Fibroblast of mammary gland (primary cell): ENCODE results near the gene DEDD2.

Source experiments
- DNase-seq: peaks from one replicate; pipeline ENCODE4 v3.0.0-alpha.2; 2010; ENCODE audit warnings: low read depth
- H3K4me3 ChIP-seq: 2 replicates; pipeline ENCODE4 v1.5.1; 2011; ENCODE audit warnings: low read depth, mild to moderate bottlenecking, low read length, moderate library complexity; ENCODE audit not compliant: control insufficient read depth
- TF ChIP-seq, protein P1 (sequence below): conservative IDR thresholded peaks from 2 replicates; pipeline ENCODE4 v1.5.1; 2011; ENCODE audit warnings: low read depth, low read length, inconsistent platforms; ENCODE audit not compliant: control insufficient read depth, insufficient read depth

The DEDD2 gene

DNA sequence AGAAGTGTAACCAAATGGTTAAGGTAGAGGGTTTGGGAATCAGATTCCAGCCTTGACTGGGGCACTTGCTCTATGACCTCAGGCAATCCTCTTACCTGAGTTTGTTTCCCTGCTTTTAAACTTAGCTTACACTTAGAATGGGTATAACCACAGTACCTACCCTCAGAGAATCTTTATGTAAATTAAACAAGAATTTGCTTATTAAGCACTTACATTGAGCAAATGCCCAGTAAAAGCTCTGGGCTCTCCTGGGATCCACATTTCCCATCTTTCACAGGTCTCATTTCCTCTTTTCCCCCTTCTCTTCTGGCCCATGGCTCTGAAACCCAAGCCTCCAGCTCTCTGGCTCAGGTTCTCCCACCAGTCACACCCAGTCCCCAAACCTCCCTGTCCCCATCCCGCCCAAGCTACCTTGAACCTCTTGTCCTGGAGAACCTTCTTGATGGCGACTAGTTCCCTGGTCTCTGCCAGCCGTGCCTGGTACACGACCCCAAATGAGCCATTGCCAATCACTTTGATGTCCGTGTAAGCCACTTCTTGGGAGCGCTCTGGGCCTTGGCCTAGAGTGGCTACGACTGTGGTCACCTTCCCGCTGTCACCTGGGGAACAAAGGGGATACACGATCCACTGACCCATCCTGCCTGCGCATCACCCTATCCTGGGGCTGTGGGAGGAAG is 22.2 kb upstream of the DEDD2 start:
- H3K4me3 ChIP-seq, result no peak overlapping the region
- no peak for DNase-seq
- TF ChIP-seq, protein P1, sequence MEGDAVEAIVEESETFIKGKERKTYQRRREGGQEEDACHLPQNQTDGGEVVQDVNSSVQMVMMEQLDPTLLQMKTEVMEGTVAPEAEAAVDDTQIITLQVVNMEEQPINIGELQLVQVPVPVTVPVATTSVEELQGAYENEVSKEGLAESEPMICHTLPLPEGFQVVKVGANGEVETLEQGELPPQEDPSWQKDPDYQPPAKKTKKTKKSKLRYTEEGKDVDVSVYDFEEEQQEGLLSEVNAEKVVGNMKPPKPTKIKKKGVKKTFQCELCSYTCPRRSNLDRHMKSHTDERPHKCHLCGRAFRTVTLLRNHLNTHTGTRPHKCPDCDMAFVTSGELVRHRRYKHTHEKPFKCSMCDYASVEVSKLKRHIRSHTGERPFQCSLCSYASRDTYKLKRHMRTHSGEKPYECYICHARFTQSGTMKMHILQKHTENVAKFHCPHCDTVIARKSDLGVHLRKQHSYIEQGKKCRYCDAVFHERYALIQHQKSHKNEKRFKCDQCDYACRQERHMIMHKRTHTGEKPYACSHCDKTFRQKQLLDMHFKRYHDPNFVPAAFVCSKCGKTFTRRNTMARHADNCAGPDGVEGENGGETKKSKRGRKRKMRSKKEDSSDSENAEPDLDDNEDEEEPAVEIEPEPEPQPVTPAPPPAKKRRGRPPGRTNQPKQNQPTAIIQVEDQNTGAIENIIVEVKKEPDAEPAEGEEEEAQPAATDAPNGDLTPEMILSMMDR, result no peak

DNA sequence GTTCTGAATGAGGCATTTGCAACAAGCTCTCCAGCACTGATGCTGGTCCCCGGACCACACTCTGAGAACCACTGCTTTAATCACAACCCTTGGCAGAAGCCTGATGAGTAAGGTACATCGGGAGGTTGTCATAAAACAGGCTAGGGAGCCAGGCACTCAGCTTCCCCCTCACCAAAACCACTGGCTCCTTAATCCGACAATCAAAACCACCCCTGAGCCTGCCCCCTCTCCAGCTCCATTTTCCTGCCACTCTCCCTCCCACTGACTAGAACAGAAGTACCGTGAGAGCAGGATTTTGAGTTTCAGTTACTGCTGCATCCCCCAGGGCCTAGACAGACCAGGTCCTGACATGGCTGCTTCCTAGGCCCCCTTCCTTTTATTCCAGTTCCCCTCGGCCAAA is 17.7 kb upstream of the DEDD2 start:
- no peak overlapping the region for H3K4me3 ChIP-seq
- DNase-seq, result no peak
- TF ChIP-seq, protein P1, result no peak

DNA sequence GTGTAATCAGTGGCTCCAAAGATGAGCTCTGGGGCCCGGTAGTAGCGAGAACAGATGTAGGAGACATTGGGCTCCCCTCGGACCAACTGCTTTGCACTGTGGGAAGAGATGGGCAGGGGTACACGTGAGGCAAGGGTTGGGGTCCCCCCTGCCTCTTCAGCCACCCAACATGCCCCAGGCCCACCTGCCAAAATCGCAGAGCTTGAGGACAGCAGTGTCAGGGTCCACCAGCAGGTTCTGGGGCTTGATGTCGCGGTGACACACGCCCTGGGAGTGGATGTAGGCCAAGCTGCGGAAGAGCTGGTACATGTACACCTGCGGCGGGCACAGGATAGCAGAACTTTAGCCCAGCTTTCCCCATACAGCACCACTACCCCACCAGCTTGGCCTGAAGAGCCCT is 16.9 kb upstream of the DEDD2 start:
- TF ChIP-seq, protein P1, result no peak
- DNase-seq, result no peak
- no peak overlapping the region for H3K4me3 ChIP-seq

DNA sequence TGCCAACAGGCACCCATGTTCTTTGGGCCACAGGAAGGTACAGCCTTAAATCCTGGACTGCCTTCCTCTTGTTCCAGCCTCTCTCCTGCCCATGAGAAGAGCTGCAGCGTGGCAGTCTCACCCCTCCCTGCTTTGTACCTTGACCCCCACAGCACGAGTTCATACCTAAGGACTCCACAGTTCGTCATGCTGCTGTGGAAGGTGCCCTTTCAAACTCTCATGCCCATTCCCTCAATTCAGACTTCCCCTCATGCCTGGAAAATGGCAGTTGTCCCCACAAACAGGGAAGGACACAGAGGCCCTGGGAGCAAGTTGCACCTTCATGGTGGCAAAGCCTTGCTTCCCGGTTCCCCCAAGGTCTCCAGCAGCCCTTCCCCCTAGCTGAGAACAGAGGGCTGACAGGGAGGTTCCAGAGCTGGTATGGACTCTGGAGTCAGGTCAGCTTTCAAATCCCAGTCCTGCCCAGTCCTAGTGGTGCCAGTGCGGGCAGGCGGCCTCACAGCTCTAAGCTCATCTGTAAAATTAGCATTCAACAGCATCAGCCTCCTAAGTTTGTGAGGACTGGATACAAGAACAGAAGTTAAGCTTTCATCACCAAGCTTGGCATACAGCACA is 16.3 kb upstream of the DEDD2 start:
- DNase-seq, result no peak
- TF ChIP-seq, protein P1, result no peak
- H3K4me3 ChIP-seq, result no peak overlapping the region

DNA sequence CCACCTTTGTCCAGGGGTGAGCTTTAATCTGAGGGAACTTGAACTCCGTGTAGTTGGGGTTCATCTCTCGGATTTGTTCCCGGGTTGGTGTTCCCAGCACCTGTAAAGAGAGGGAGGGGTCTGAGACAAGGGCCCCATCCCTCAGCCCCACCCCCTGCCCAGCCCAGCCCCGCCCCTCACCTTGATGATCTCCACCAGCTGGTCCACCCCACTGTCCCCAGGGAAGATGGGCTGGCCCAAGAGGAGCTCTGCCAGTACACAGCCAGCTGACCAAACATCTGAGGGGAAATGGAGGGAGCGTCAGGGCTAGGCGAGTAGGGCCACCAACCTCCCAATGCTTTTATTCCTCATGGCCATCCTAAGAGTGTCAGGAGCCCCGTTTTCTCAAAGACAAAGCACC is 15.6 kb upstream of the DEDD2 start:
- no peak for DNase-seq
- H3K4me3 ChIP-seq, result no peak overlapping the region
- TF ChIP-seq, protein P1, result no peak

DNA sequence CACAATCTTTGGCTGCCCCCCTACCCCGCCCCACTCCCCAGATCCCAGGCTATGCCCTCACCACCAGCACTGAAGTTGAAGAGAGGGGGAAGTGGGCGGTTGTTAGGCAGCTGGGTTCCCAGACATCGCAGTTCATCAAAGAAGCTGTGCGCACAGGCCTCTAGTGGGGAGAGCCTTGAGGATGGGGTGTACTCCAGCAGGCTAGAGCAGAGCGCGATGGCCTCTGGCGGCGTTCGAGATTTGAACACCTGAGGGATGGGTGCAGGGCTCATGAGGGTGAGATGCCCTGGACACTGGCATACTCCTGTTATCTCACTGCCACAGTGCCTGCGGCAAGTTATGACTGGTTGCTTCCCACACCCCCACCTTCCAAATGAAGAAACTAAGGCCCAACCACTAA is 15.0 kb upstream of the DEDD2 start:
- no peak for DNase-seq
- TF ChIP-seq, protein P1, result no peak
- no peak overlapping the region for H3K4me3 ChIP-seq
